ENCODE data around the gene PDE2A. TPM values are rescaled to one million over a fixed set of nuclear protein-coding genes. Genes with fewer than 3 reads are reported as not detected.

Gene PDE2A
- total RNA-seq, 4 donors from 2014 or later, result 26.1 to 34.1 (median 30.6) TPM

DNA sequence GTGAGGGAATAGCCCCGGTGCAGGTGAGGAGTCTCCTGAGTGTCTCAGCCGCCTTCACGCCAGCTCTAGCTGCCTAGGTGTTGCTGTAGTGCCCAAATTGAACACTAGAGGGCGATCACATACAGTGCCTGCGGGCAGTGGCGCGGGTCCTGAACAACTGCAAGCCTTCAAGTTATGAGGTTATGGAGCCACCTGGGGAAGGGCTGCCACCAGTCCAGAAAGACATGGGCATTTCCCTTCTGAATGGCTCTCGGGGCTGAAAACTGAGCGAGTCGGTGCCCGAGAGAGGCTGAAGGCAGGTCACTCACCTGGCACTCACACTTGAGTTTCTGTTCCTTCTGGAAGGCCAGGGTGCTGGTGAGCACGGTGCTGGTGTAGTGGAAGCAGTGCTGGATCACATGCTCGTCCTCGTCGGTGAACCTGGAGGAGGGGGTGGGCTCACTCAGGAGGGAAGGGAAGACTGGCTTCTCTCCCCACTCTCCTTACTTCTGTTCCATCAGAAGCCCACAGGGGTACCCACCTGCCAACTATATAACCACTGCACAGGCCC, 88.4 kb downstream of the PDE2A start:
- no peak for TF ChIP-seq POLR2A (IDR thresholded peaks at IDR 0.05)
- TF ChIP-seq, protein P1, sequence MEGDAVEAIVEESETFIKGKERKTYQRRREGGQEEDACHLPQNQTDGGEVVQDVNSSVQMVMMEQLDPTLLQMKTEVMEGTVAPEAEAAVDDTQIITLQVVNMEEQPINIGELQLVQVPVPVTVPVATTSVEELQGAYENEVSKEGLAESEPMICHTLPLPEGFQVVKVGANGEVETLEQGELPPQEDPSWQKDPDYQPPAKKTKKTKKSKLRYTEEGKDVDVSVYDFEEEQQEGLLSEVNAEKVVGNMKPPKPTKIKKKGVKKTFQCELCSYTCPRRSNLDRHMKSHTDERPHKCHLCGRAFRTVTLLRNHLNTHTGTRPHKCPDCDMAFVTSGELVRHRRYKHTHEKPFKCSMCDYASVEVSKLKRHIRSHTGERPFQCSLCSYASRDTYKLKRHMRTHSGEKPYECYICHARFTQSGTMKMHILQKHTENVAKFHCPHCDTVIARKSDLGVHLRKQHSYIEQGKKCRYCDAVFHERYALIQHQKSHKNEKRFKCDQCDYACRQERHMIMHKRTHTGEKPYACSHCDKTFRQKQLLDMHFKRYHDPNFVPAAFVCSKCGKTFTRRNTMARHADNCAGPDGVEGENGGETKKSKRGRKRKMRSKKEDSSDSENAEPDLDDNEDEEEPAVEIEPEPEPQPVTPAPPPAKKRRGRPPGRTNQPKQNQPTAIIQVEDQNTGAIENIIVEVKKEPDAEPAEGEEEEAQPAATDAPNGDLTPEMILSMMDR (IDR thresholded peaks at IDR 0.05), result peak in 1 of 3 donors; percentile 58
- intact Hi-C loops (cut with DNase I; ENCODE audit: low total_unique reads), result loop anchor here (2.0 kb wide), 1 partner anchor 57 kb away; no protein-coding TSS in a partner anchor
- WGBS, 2 donors, result 7% methylated on average over 15 of the region's 15 CpGs
- DNase-seq (ENCODE audit: low spot score in 2 of 2), result peak in 1 of 2 donors; percentile 56
- no peak overlapping the region for H3K4me3 ChIP-seq (ENCODE audit: low read depth, poor library complexity, severe bottlenecking)

DNA sequence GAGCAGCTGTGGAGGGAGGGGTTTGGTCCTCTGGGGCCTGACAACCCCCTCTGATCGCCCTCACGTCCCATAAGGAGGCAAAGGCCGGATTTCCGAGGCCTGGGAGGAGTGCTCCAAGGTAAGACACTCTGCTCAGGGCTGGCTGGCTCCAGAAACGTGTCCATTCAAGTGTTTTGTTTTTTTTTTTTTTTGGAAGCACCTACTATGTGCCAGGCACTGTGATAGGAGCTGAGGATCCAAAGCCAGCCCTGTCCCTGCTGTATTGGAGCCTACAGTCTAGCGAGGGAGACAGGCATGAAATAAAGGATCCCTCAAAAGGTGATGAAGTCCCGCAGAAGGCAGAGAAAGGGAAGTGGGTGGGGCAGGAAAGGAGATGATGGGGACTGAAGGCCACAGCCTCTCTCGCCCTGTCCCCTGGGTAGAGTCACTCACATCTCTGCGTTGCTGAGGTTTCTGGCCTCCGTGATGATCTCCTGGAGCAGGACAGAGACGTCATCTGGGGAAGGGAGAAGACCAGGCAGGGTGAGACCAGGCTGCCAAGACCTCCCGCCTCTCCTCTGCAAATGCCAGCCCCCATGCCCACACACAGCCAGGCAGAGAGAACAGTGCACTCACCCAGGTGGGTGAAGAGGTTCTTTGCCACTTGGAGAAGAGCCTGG, 89.2 kb downstream of the PDE2A start:
- DNase-seq (ENCODE audit: low spot score in 2 of 2), result no peak
- 45 to 46% methylated on average over 12 of the region's 12 CpGs for WGBS, 2 donors
- no peak overlapping the region for H3K4me3 ChIP-seq (ENCODE audit: low read depth, poor library complexity, severe bottlenecking)
- intact Hi-C loops (cut with DNase I; ENCODE audit: low total_unique reads), result no loop called here
- TF ChIP-seq, protein P1 (IDR thresholded peaks at IDR 0.05), result no peak

DNA sequence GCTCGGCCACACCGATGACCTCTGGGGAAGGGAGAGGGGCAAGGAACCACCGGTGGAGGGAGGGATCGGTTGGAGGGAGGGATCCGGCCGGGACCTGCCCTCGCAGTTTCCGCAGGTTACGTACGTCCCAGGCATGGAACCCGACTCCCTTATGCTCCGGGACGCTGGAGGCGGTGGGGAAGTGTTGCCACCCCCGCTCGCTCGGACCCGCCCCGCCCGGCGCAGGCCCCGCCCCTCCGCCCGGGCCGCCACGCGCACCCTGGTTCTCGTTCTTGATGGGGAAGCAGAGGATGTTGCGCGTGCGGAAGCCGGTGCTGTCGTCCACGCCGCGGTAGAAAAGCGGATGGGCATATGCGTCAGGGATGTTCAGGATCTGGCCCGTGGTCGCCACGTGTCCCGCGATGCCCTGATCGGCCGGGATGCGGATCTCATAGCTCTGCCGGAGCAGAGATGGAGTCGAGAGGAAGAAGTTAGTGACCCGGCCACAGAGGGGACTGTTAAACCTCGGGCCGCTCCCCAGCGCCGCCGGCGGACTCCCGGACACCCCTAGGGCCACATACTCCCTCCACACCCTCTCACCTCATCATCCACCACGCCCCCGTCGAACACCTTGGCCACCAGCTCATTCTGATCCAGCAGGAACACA, 89.8 kb downstream of the PDE2A start:
- WGBS, 2 donors, result 18 to 26% methylated on average over 42 to 43 of the region's 59 CpGs
- H3K4me3 ChIP-seq (ENCODE audit: low read depth, poor library complexity, severe bottlenecking), result no peak overlapping the region
- intact Hi-C loops (cut with DNase I; ENCODE audit: low total_unique reads), result no loop called here
- DNase-seq (ENCODE audit: low spot score in 2 of 2), result peak; percentile 60 to 92
- TF ChIP-seq POLR2A (IDR thresholded peaks at IDR 0.05), result no peak
- TF ChIP-seq, protein P1 (IDR thresholded peaks at IDR 0.05), result no peak

DNA sequence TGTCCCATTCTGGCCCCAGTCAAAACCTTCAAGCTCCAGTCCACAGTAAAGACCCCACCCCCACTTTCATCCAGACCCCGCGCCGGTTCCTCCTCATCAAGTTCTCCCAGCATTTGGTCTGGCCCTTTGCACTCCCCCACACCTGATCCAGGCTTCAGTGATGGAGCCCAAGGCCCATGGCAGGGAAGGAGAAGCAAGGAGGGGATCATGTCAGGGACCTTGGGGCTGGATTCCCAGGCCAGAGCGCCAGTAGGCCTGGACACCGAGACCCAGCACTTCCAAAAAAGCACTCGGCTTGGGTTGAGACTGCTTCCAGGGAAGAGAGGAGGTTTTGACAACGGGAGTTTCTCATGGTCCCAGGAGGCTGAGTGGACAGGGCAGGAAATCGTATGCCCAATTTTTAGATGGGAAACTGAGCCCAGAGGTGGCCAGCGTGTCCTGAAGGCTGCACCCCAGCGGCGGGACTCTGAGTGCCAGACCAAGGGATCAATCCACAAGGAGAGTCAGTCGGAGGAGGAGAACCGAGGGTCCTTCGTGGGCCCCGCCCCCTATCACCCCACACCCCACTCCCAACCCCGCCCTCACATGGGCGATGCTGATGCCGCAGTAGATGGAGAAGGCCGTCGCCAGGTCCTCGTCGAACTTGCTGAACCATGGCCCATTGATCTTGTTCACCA, 90.5 kb downstream of the PDE2A start:
- DNase-seq (ENCODE audit: low spot score in 2 of 2), result no peak
- TF ChIP-seq, protein P1 (IDR thresholded peaks at IDR 0.05), result no peak
- no peak for TF ChIP-seq POLR2A (IDR thresholded peaks at IDR 0.05)
- intact Hi-C loops (cut with DNase I; ENCODE audit: low total_unique reads), result no loop called here
- H3K4me3 ChIP-seq (ENCODE audit: low read depth, poor library complexity, severe bottlenecking), result no peak overlapping the region
- 72 to 81% methylated on average over 17 to 21 of the region's 22 CpGs for WGBS, 2 donors

DNA sequence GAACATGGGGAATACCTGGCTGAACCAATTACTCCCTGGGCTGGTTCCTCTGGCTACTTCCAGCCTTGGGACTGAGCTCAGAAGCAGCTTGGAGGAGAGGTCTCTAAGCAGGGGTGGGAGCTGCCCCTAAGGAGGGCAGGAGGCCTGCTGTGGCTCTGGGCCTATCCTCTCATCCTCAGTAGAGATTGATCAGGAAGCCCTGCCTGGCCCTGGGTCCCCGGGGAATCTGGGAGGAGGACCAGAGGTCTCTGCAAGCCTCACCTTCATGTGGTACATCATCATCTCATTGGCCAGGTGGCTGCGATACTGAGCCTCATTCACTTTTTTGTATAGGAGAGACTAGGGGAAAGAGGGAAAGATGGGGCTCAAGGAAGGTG, 91.1 kb downstream of the PDE2A start:
- intact Hi-C loops (cut with DNase I; ENCODE audit: low total_unique reads), result no loop called here
- DNase-seq (ENCODE audit: low spot score in 2 of 2), result no peak
- no peak overlapping the region for H3K4me3 ChIP-seq (ENCODE audit: low read depth, poor library complexity, severe bottlenecking)
- no peak for TF ChIP-seq POLR2A (IDR thresholded peaks at IDR 0.05)
- TF ChIP-seq, protein P1 (IDR thresholded peaks at IDR 0.05), result no peak
- 95 to 100% methylated on average over 2 of the region's 2 CpGs for WGBS, 2 donors

All from lower leg skin (tissue), 4 donors.